Measurements from ENCODE around the gene DDTL. TPM values are rescaled to one million over a fixed set of nuclear protein-coding genes. Genes with fewer than 3 reads are reported as not detected.

DDTL gene
- total RNA-seq, 1 experiment from 2014 or later, result not detected

DNA sequence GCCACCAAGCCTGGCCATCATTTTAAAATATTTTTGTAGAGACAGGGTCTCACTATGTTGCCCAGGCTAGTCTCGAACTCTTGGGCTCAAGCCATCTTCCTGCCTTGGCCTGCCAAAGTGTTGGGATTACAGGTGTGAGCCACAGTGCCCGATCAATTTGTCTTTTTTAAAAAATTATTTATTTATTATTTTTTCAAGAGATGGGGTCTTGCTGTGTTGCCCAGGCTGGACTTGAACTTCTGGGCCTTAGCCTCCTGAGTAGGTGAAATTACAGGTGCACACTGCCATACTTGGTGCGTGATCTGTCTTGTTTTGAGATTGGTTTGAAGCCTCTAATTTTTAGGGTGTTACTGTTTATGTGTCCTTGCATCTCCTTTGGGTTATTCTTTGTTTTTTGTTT is 54.6 kb downstream of the DDTL start:
- no peaks in the 10 kb centered on the region for H3K4me1 ChIP-seq (ENCODE audit: control insufficient read depth, insufficient read depth, low read length)
- H3K27ac ChIP-seq (ENCODE audit: low read length), result no peak overlapping the region
- H3K36me3 ChIP-seq (ENCODE audit: control insufficient read depth, insufficient read depth, low read length), result no peaks in the 10 kb centered on the region
- POLR2A ChIA-PET, result no interaction called here
- TF ChIP-seq SIN3A (IDR thresholded peaks at IDR 0.05; ENCODE audit: borderline replicate concordance, insufficient read depth, low read depth, low read length) (no peak), TCF7L2 (IDR thresholded peaks at IDR 0.05; ENCODE audit: low read depth, low read length) (no peak), POLR2AphosphoS5 (IDR thresholded peaks at IDR 0.05; ENCODE audit: low read depth, low read length) (no peak)
- TF ChIP-seq, protein P1, sequence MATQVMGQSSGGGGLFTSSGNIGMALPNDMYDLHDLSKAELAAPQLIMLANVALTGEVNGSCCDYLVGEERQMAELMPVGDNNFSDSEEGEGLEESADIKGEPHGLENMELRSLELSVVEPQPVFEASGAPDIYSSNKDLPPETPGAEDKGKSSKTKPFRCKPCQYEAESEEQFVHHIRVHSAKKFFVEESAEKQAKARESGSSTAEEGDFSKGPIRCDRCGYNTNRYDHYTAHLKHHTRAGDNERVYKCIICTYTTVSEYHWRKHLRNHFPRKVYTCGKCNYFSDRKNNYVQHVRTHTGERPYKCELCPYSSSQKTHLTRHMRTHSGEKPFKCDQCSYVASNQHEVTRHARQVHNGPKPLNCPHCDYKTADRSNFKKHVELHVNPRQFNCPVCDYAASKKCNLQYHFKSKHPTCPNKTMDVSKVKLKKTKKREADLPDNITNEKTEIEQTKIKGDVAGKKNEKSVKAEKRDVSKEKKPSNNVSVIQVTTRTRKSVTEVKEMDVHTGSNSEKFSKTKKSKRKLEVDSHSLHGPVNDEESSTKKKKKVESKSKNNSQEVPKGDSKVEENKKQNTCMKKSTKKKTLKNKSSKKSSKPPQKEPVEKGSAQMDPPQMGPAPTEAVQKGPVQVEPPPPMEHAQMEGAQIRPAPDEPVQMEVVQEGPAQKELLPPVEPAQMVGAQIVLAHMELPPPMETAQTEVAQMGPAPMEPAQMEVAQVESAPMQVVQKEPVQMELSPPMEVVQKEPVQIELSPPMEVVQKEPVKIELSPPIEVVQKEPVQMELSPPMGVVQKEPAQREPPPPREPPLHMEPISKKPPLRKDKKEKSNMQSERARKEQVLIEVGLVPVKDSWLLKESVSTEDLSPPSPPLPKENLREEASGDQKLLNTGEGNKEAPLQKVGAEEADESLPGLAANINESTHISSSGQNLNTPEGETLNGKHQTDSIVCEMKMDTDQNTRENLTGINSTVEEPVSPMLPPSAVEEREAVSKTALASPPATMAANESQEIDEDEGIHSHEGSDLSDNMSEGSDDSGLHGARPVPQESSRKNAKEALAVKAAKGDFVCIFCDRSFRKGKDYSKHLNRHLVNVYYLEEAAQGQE (IDR thresholded peaks at IDR 0.05; ENCODE audit: insufficient read depth in 1 of 2, low read depth in 2 of 2, low read length in 1 of 2), result no peak
- TF ChIP-seq, protein P2, sequence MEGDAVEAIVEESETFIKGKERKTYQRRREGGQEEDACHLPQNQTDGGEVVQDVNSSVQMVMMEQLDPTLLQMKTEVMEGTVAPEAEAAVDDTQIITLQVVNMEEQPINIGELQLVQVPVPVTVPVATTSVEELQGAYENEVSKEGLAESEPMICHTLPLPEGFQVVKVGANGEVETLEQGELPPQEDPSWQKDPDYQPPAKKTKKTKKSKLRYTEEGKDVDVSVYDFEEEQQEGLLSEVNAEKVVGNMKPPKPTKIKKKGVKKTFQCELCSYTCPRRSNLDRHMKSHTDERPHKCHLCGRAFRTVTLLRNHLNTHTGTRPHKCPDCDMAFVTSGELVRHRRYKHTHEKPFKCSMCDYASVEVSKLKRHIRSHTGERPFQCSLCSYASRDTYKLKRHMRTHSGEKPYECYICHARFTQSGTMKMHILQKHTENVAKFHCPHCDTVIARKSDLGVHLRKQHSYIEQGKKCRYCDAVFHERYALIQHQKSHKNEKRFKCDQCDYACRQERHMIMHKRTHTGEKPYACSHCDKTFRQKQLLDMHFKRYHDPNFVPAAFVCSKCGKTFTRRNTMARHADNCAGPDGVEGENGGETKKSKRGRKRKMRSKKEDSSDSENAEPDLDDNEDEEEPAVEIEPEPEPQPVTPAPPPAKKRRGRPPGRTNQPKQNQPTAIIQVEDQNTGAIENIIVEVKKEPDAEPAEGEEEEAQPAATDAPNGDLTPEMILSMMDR (IDR thresholded peaks at IDR 0.05), result no peak
- H3K9me3 ChIP-seq (ENCODE audit: control insufficient read depth, insufficient read depth, low read depth, low read length), result no peaks in the 10 kb centered on the region
- H3K27me3 ChIP-seq (ENCODE audit: control insufficient read depth, insufficient read depth, low read length), result no peaks in the 10 kb centered on the region
- intact Hi-C loops (cut with micrococcal nuclease; ENCODE audit: unreplicated experiment), result no loop called here
- no peak for DNase-seq (ENCODE audit: low read depth, low spot score)
- ATAC-seq, result no peak
- H3K4me3 ChIP-seq (ENCODE audit: low read depth in 2 of 2, low read length in 2 of 2), result no peak overlapping the region
- in situ Hi-C loops (cut with HindIII; ENCODE audit: low pct_unique_long_range_greater_than_20kb, low sequenced_read_pairs), result no loop called here
- no TSS peak for BruUV-seq (replicated peaks)
- CTCF ChIA-PET, result no interaction called here

Other genes starting within 250 kb of the DDTL start
- 3.2 TPM for gene ZNF70, start 215.8 kb upstream of the DDTL start, total RNA-seq (2021; ENCODE audit: unreplicated experiment)
- gene VPREB3, start 212.5 kb upstream of the DDTL start, total RNA-seq (2021; ENCODE audit: unreplicated experiment), result not detected
- not detected for gene C22orf15, start 203.9 kb upstream of the DDTL start, total RNA-seq (2021; ENCODE audit: unreplicated experiment)
- 84.4 TPM for gene CHCHD10, start 198.9 kb upstream of the DDTL start, total RNA-seq (2021; ENCODE audit: unreplicated experiment)
- 3.0 TPM for gene MMP11, start 194.0 kb upstream of the DDTL start, total RNA-seq (2021; ENCODE audit: unreplicated experiment)
- gene SMARCB1, start 179.9 kb upstream of the DDTL start, total RNA-seq (2021; ENCODE audit: unreplicated experiment), result 70.2 TPM
- 1.0 TPM for gene DERL3, start 127.9 kb upstream of the DDTL start, total RNA-seq (2021; ENCODE audit: unreplicated experiment)
- 33.8 TPM for gene SLC2A11, start 109.0 kb upstream of the DDTL start, total RNA-seq (2021; ENCODE audit: unreplicated experiment)
- gene MIF, start 72.5 kb upstream of the DDTL start, total RNA-seq (2021; ENCODE audit: unreplicated experiment), result 936 TPM
- gene GSTT2B, start 5.7 kb upstream of the DDTL start, total RNA-seq (2021; ENCODE audit: unreplicated experiment), result 6.5 TPM
- 137 TPM for gene DDT, start 7.6 kb downstream of the DDTL start, total RNA-seq (2021; ENCODE audit: unreplicated experiment)
- 0.26 TPM for gene GSTT2, start 13.2 kb downstream of the DDTL start, total RNA-seq (2021; ENCODE audit: unreplicated experiment)
- not detected for gene GSTT4, start 38.6 kb downstream of the DDTL start, total RNA-seq (2021; ENCODE audit: unreplicated experiment)
- 46.1 TPM for gene CABIN1, start 44.4 kb downstream of the DDTL start, total RNA-seq (2021; ENCODE audit: unreplicated experiment)
- 10.6 TPM for gene SUSD2, start 214.6 kb downstream of the DDTL start, total RNA-seq (2021; ENCODE audit: unreplicated experiment)

Data from Panc1 (cell line).